AG04450 (cell line): ENCODE results near the gene KLHL29. TPM values are rescaled to one million over a fixed set of nuclear protein-coding genes. Genes with fewer than 3 reads are reported as not detected.

Source experiments
- CTCF ChIA-PET: fragments of 300-600, 350-600 bp; formaldehyde crosslinking; extraction: SDS; loops from one replicate; lab custom pipeline; 2022; ENCODE audit warnings: antibody characterized with exemption, inconsistent platforms; lab: Charles Lee
- POLR2A ChIA-PET: fragments of 350-600 bp; formaldehyde crosslinking; extraction: SDS; loops from one replicate; lab custom pipeline; 2021; ENCODE audit warnings: antibody characterized with exemption, inconsistent platforms; lab: Yijun Ruan, JAX
- DNase-seq: peaks from one replicate; pipeline ENCODE4 v3.0.0-alpha.2; 2011; ENCODE audit warnings: low read depth, low spot score
- H3K27ac ChIP-seq: one replicate; pipeline ENCODE4 v1.5.1; 2012; ENCODE audit warnings: low read depth, low read length, control low read depth
- H3K27me3 ChIP-seq: one replicate; pipeline ENCODE4 v1.6.0; 2012; ENCODE audit warnings: low read length; ENCODE audit not compliant: control insufficient read depth, insufficient read depth
- H3K4me3 ChIP-seq: 2 replicates; pipeline ENCODE4 v1.5.1; 2011; ENCODE audit warnings: mild to moderate bottlenecking, low read depth, low read length, control low read depth
- H3K9me3 ChIP-seq: 2 replicates; pipeline ENCODE4 v1.5.1; 2012; ENCODE audit warnings: low read length; ENCODE audit not compliant: control insufficient read depth, insufficient read depth
- polyA plus RNA-seq: library from polyadenylated mRNA; depleted of rRNA; stranded (reverse); fragments of >200 nt; gene quantifications from 2 replicates; pipeline ENCODE4 v1.2.3, GENCODE V29; 2011
- TF ChIP-seq, protein P1 (sequence below): IDR thresholded peaks from 2 replicates; pipeline ENCODE4 v1.5.1; 2011; ENCODE audit warnings: low read depth, low read length, control low read depth, inconsistent platforms

Gene KLHL29
- polyA plus RNA-seq, 1 experiment: 3.6 TPM

DNA sequence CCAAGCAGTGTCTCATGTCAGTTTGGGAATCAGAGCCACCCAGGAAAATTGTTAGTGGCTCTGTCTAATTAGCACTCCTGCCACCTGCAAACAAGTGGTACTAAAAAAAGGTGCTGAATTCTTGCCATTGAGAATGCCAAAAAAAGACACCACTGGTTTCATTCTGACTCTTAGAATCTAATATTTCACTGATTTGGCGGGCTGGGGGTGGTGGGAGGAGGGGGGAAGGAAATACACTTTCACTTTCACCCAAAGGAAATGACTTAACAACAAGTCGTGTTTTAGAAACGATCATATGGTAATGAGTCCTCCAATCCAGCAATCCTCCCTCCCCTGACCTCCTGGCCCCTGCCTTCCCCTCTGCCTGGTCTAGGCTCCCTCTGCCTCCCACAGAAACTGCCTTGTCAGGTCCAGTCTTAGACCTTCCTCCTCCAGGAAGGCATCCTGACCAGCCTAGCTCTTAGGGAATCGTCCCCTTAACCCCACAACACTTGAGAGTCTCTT, 4.4 kb upstream of the KLHL29 start:
- TF ChIP-seq, protein P1, sequence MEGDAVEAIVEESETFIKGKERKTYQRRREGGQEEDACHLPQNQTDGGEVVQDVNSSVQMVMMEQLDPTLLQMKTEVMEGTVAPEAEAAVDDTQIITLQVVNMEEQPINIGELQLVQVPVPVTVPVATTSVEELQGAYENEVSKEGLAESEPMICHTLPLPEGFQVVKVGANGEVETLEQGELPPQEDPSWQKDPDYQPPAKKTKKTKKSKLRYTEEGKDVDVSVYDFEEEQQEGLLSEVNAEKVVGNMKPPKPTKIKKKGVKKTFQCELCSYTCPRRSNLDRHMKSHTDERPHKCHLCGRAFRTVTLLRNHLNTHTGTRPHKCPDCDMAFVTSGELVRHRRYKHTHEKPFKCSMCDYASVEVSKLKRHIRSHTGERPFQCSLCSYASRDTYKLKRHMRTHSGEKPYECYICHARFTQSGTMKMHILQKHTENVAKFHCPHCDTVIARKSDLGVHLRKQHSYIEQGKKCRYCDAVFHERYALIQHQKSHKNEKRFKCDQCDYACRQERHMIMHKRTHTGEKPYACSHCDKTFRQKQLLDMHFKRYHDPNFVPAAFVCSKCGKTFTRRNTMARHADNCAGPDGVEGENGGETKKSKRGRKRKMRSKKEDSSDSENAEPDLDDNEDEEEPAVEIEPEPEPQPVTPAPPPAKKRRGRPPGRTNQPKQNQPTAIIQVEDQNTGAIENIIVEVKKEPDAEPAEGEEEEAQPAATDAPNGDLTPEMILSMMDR: no peak
- Histone ChIP-seq H3K27ac (no peak overlapping the region), H3K4me3 (no peak overlapping the region), H3K9me3 (no peaks in the 10 kb centered on the region), H3K27me3 (peaks cover 4% of the 10 kb centered on the region)
- CTCF ChIA-PET: no interaction called here
- DNase-seq: no peak
- POLR2A ChIA-PET: no interaction called here

DNA sequence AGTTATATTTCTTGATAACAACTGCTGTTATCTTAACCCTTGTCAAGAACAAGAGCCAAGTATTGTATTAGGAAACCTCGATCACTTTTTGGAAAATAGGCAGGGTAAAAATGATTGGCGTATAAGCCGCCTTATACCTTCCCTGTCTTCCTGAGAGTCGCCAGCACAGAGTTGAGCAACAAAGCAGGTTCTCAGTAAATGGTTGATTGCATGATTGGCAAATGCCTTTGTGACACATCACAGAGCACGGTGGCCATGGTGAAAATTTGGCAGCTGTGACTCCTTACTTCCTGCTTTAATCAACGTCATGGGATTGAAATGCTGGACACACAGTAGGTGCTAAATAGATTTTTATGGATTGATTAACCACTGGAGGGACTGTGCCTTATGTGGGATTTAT, 3.9 kb upstream of the KLHL29 start:
- TF ChIP-seq, protein P1: no peak
- CTCF ChIA-PET: no interaction called here
- POLR2A ChIA-PET: no interaction called here
- Histone ChIP-seq H3K27me3 (no peaks in the 10 kb centered on the region), H3K9me3 (no peaks in the 10 kb centered on the region), H3K4me3 (no peak overlapping the region), H3K27ac (no peak overlapping the region)
- no peak for DNase-seq

DNA sequence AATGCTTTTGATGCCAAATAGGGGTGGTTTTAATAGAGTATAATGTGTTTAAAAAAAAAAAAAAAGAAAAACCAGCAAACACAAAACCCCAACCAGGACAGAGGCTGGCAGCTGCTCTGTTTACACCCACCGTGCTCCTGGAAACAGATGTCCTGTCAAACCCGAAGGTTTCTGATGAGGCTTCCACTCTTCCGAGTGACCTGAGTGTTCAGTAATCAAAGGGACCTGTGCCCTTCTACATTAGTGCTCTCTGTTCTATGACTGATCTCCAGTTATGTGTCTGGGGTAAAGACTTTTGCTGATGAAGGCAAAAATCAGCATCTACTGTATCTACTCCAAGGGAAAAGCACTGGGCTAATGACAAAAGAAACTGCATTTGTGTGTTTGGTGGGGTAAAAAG, 3.5 kb upstream of the KLHL29 start:
- Histone ChIP-seq H3K27me3 (no peaks in the 10 kb centered on the region), H3K4me3 (no peak overlapping the region), H3K9me3 (no peaks in the 10 kb centered on the region), H3K27ac (no peak overlapping the region)
- ChIA-PET POLR2A (no interaction called here), CTCF (no interaction called here)
- DNase-seq: no peak
- TF ChIP-seq, protein P1: no peak

DNA sequence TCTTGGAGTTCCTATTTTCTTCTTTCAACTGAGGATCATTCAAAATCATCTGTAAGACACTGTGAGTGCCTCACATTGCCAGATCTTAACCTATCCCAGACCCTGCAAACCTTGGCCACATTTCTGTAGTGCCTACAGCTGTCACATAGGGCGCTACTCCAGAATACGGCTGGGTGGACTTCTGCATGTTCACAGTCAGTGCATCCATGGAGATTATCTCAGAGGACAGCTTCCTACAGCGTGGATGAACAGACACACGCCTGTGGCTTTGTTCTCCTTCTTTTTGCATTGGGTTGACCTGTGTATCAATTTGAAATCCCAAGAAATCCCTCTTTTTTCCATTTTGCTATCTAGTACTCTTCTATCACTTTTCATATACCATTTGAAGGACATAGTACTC, 1.9 kb upstream of the KLHL29 start:
- TF ChIP-seq, protein P1: no peak

DNA sequence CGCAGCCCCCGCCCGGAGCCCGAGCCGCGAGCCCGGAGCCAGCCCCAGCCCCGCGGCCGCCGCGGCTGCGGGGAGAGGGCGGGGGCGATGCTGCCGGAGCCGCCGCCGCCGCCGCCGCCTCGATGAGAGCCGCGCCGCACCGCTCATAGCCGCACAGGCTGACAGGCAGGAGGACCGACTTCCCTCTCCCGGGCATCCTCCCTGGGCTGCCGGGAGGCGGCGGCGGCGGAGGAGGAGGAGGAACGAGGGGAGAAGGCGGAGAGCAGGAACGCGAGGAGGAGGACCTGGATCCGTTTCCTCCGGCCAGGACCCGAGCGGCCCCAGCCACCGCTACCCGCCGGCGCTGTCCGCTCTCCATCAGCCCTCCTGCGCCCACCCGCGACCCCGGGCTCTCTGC, 370 bp downstream of the KLHL29 start:
- Histone ChIP-seq H3K9me3 (no peaks in the 10 kb centered on the region; the same call in 1 of the 2 replicates), H3K27me3 (no peaks in the 10 kb centered on the region), H3K27ac (no peak overlapping the region), H3K4me3 (peak overlapping the region; percentile 74)
- DNase-seq: no peak
- CTCF ChIA-PET: no interaction called here
- POLR2A ChIA-PET: no interaction called here
- TF ChIP-seq, protein P1: no peak

More for the DNA sequence above, 1.9 kb upstream of the KLHL29 start:
- H3K27ac ChIP-seq: no peak overlapping the region
- ChIA-PET POLR2A (no interaction called here), CTCF (no interaction called here)
- H3K9me3 ChIP-seq: no peaks in the 10 kb centered on the region; the same call in 1 of the 2 replicates
- H3K27me3 ChIP-seq: no peaks in the 10 kb centered on the region
- no peak for DNase-seq
- H3K4me3 ChIP-seq: no peak overlapping the region
